K562 (cell line): ENCODE results near the gene PIMREG. TPM values are rescaled to one million over a fixed set of nuclear protein-coding genes. Genes with fewer than 3 reads are reported as not detected.

ENCODE experiments used
- BHLHE40 ChIP-seq: IDR thresholded peaks from 2 replicates; pipeline ENCODE4 v1.6.1; 2011; ENCODE audit warnings: low read length, improper control_type of control experiment
- KDM1A ChIP-seq, 2 experiments: fragments of 450-650 bp; IDR thresholded peaks; 2 replicates each; pipeline ENCODE4 v1.6.1; 2016; ENCODE audit warnings: mild to moderate bottlenecking in 2 of 2
- NRF1 ChIP-seq, 2 experiments: fragments of 450-650 bp; IDR thresholded peaks in 1 of 2; conservative IDR thresholded peaks in 1 of 2; 2 replicates each; pipeline ENCODE4 v1.6.1; 2014; ENCODE audit warnings: mild to moderate bottlenecking in 2 of 2
- RBM25 ChIP-seq: fragments of 200-400 bp; formaldehyde crosslinking; IDR thresholded peaks from 2 replicates; pipeline ENCODE4 v1.6.1; 2018; ENCODE audit warnings: low read length, low read depth, moderate library complexity; ENCODE audit not compliant: severe bottlenecking
- SREBF1 ChIP-seq: fragments of 150-350 bp; IDR thresholded peaks from 2 replicates; pipeline ENCODE4 v1.6.1; 2014; ENCODE audit warnings: antibody characterized with exemption, low read depth, low read length, borderline replicate concordance
- ZNF23 ChIP-seq: fragments of 250-450 bp; sonication (Bioruptor Pico); IDR thresholded peaks from 2 replicates; pipeline ENCODE4 v1.4.0; 2020; ENCODE audit warnings: mild to moderate bottlenecking
- polyA plus RNA-seq, 8 experiments: library from polyadenylated mRNA; depleted of rRNA in 4 of 8; stranded (reverse) in 5 of 8; unstranded in 3 of 8; fragments of >200 nt; fragmentation: Nextera tagmentation in 2 of 8; fragmentation: Illumina TruSeq in 1 of 8; extraction: Ambion mirVana in 2 of 8; extraction: Trizol in 1 of 8; gene quantifications; 2 replicates each; pipeline versions ENCODE4 v1.2.1 to v1.2.3, GENCODE V29; 2011 to 2014; ENCODE audit warnings: inconsistent platforms in 1 of 8, missing spikeins in 1 of 8
- total RNA-seq, 7 experiments: library from RNA; depleted of rRNA in 6 of 7; stranded (reverse); fragments of >200 nt in 6 of 7; fragmentation: Illumina TruSeq in 2 of 7; extraction: Trizol in 2 of 7; gene quantifications; 2 replicates each; pipeline versions ENCODE4 v1.2.1 to v1.2.3, GENCODE V29; 2011 to 2021; ENCODE audit warnings: low replicate concordance in 1 of 7
- TF ChIP-seq, protein P1 (sequence below): fragments of 450-650 bp; IDR thresholded peaks from 2 replicates; pipeline ENCODE4 v1.6.1; 2016; ENCODE audit warnings: borderline replicate concordance
- TF ChIP-seq, protein P2 (sequence below): fragments of 450-650 bp; IDR thresholded peaks from 2 replicates; pipeline ENCODE4 v1.6.1; 2014; ENCODE audit warnings: low read depth, mild to moderate bottlenecking, moderate library complexity, borderline replicate concordance

Gene PIMREG
- total and polyA plus RNA-seq, 9 of the 15 experiments (the other 6 are each of a cell fraction or from before 2014, with no cell fraction given), result 1.1 to 16.7 (median 9.4) TPM

DNA sequence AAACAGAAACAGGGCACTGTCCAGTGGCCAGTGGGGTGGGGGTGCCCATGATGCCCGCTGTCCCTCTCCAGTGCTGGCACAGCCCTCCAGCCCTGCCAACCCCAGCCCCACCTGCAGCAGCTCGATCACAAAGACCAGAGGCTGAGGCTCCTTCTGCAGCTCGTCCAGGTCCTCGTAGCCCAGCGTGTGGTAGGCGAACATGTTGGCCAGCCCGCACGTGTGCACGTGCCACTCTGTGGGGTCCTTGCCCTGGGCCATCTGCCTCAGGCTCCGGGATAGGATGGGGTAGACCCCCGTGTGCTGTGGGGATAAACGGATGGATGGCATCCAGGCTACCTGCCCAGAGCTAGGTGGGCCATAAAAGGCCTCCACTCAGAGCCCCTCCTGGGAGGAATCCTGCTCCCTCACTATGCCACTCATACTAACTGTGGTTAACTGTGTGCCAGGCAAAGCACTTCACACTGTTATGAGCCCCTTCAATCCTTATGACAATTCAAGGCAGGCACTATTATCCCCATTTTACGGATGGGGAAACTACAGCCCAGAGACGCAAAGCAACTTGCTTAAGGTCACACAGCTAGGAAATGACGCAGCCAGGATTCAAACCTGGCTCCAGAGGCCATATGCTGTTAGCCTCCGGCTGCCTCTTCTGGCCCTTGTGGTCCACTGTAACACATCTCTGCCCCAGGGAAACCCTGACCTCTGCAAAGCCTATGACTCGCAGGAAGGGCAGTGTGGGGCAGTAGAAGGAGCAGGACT is 15.9 kb upstream of the PIMREG start (continued):
- TF ChIP-seq SREBF1 (no peak), BHLHE40 (0 out of 2 replicates have a peak, but pooled peaks have one; percentile 40), ZNF23 (CRISPR knock-in tag) (no peak), NRF1 (conservative IDR thresholded peaks at IDR 0.05 in 1 of 2, IDR thresholded peaks at IDR 0.05 in 1 of 2) (no peak), KDM1A (IDR thresholded peaks at IDR 0.05) (0 out of 4 replicates have a peak, but pooled peaks of 1 of the 2 experiments have one; percentile 9), RBM25 (peak; percentile 40)
- TF ChIP-seq, protein P1, sequence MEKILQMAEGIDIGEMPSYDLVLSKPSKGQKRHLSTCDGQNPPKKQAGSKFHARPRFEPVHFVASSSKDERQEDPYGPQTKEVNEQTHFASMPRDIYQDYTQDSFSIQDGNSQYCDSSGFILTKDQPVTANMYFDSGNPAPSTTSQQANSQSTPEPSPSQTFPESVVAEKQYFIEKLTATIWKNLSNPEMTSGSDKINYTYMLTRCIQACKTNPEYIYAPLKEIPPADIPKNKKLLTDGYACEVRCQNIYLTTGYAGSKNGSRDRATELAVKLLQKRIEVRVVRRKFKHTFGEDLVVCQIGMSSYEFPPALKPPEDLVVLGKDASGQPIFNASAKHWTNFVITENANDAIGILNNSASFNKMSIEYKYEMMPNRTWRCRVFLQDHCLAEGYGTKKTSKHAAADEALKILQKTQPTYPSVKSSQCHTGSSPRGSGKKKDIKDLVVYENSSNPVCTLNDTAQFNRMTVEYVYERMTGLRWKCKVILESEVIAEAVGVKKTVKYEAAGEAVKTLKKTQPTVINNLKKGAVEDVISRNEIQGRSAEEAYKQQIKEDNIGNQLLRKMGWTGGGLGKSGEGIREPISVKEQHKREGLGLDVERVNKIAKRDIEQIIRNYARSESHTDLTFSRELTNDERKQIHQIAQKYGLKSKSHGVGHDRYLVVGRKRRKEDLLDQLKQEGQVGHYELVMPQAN, result no peak
- TF ChIP-seq, protein P2, sequence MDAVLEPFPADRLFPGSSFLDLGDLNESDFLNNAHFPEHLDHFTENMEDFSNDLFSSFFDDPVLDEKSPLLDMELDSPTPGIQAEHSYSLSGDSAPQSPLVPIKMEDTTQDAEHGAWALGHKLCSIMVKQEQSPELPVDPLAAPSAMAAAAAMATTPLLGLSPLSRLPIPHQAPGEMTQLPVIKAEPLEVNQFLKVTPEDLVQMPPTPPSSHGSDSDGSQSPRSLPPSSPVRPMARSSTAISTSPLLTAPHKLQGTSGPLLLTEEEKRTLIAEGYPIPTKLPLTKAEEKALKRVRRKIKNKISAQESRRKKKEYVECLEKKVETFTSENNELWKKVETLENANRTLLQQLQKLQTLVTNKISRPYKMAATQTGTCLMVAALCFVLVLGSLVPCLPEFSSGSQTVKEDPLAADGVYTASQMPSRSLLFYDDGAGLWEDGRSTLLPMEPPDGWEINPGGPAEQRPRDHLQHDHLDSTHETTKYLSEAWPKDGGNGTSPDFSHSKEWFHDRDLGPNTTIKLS, result no peak
